K562 (cell line): ENCODE results near the gene FKBP2. TPM values are rescaled to one million over a fixed set of nuclear protein-coding genes. Genes with fewer than 3 reads are reported as not detected.

Experiments used
- ARID2 ChIP-seq: fragments of 450-650 bp; IDR thresholded peaks from 2 replicates; pipeline ENCODE4 v1.6.1; 2017; ENCODE audit warnings: antibody characterized with exemption, mild to moderate bottlenecking
- FOXK2 ChIP-seq, 2 experiments: fragments of 450-650 bp; IDR thresholded peaks in 1 of 2; conservative IDR thresholded peaks in 1 of 2; 2 replicates each; pipeline ENCODE4 v1.6.1; 2016; ENCODE audit warnings: low read depth in 2 of 2, mild to moderate bottlenecking in 1 of 2
- GABPB1 ChIP-seq: sonication (generic); formaldehyde crosslinking; IDR thresholded peaks from 2 replicates; pipeline ENCODE4 v1.8.0; 2022; ENCODE audit warnings: mild to moderate bottlenecking, missing genetic modification reagents
- GATAD2B ChIP-seq: fragments of 450-650 bp; IDR thresholded peaks from 2 replicates; pipeline ENCODE4 v1.6.1; 2017; ENCODE audit warnings: mild to moderate bottlenecking, borderline replicate concordance
- MED1 ChIP-seq: sonication (generic); formaldehyde crosslinking; IDR thresholded peaks from 2 replicates; pipeline ENCODE4 v1.8.1; 2023; ENCODE audit warnings: missing genetic modification reagents, borderline replicate concordance
- MXI1 ChIP-seq: IDR thresholded peaks from 2 replicates; pipeline ENCODE4 v1.6.1; 2011; ENCODE audit warnings: low read depth, mild to moderate bottlenecking, improper control_type of control experiment, low read length
- NEUROD1 ChIP-seq: fragments of 150-350 bp; IDR thresholded peaks from 2 replicates; pipeline ENCODE4 v1.6.1; 2014; ENCODE audit warnings: borderline replicate concordance, low read length, low read depth; ENCODE audit not compliant: partially characterized antibody
- NR2C1 ChIP-seq, 2 experiments: fragments of 450-650 bp; IDR thresholded peaks; 2 replicates each; pipeline ENCODE4 v1.6.1; 2017; ENCODE audit warnings: mild to moderate bottlenecking in 2 of 2, antibody characterized with exemption in 1 of 2, inconsistent platforms in 1 of 2, missing compliant biosample characterization in 1 of 2, missing genetic modification characterization in 1 of 2
- PHF21A ChIP-seq: fragments of 450-650 bp; IDR thresholded peaks from 2 replicates; pipeline ENCODE4 v1.6.1; 2017; ENCODE audit warnings: low read depth, borderline replicate concordance
- POU5F1 ChIP-seq: fragments of 150-350 bp; IDR thresholded peaks from 2 replicates; pipeline ENCODE4 v1.6.1; 2014; ENCODE audit warnings: borderline replicate concordance, low read length, low read depth, mild to moderate bottlenecking; ENCODE audit not compliant: partially characterized antibody
- ZFX ChIP-seq: sonication (generic); formaldehyde crosslinking; IDR thresholded peaks from 2 replicates; pipeline ENCODE4 v1.8.0; 2022; ENCODE audit warnings: mild to moderate bottlenecking, missing genetic modification reagents, moderate library complexity
- ZNF274 ChIP-seq: IDR thresholded peaks from 2 replicates; pipeline ENCODE4 v1.6.1; 2011; ENCODE audit warnings: low read depth, mild to moderate bottlenecking, low read length, moderate library complexity, borderline replicate concordance
- ZNF77 ChIP-seq: fragments of 250-450 bp; sonication (Bioruptor Pico); IDR thresholded peaks from 2 replicates; pipeline ENCODE4 v1.5.0; 2020
- ZNF79 ChIP-seq: fragments of 250-450 bp; sonication (Bioruptor Pico); IDR thresholded peaks from 2 replicates; pipeline ENCODE4 v1.4.0; 2020; ENCODE audit warnings: low read depth, mild to moderate bottlenecking, moderate library complexity
- polyA plus RNA-seq, 8 experiments: library from polyadenylated mRNA; depleted of rRNA in 4 of 8; stranded (reverse) in 5 of 8; unstranded in 3 of 8; fragments of >200 nt; fragmentation: Nextera tagmentation in 2 of 8; fragmentation: Illumina TruSeq in 1 of 8; extraction: Ambion mirVana in 2 of 8; extraction: Trizol in 1 of 8; gene quantifications; 2 replicates each; pipeline versions ENCODE4 v1.2.1 to v1.2.3, GENCODE V29; 2011 to 2014; ENCODE audit warnings: inconsistent platforms in 1 of 8, missing spikeins in 1 of 8
- total RNA-seq, 7 experiments: library from RNA; depleted of rRNA in 6 of 7; stranded (reverse); fragments of >200 nt in 6 of 7; fragmentation: Illumina TruSeq in 2 of 7; extraction: Trizol in 2 of 7; gene quantifications; 2 replicates each; pipeline versions ENCODE4 v1.2.1 to v1.2.3, GENCODE V29; 2011 to 2021; ENCODE audit warnings: low replicate concordance in 1 of 7
- TF ChIP-seq, protein P1 (sequence below), 2 experiments: fragments of 450-650 bp; formaldehyde crosslinking in 1 of 2; IDR thresholded peaks; 2 replicates each; pipeline versions ENCODE4 v1.4.0 to v1.6.1; 2014 to 2020; ENCODE audit warnings: mild to moderate bottlenecking in 2 of 2, borderline replicate concordance in 1 of 2, low read depth in 1 of 2
- TF ChIP-seq, protein P2 (sequence below): fragments of 450-650 bp; IDR thresholded peaks from 2 replicates; pipeline ENCODE4 v1.6.1; 2016; ENCODE audit warnings: mild to moderate bottlenecking

Gene FKBP2
- total and polyA plus RNA-seq, 9 of the 15 experiments (the other 6 are each of a cell fraction or from before 2014, with no cell fraction given) = 3.5 to 151 (median 58.1) TPM

DNA sequence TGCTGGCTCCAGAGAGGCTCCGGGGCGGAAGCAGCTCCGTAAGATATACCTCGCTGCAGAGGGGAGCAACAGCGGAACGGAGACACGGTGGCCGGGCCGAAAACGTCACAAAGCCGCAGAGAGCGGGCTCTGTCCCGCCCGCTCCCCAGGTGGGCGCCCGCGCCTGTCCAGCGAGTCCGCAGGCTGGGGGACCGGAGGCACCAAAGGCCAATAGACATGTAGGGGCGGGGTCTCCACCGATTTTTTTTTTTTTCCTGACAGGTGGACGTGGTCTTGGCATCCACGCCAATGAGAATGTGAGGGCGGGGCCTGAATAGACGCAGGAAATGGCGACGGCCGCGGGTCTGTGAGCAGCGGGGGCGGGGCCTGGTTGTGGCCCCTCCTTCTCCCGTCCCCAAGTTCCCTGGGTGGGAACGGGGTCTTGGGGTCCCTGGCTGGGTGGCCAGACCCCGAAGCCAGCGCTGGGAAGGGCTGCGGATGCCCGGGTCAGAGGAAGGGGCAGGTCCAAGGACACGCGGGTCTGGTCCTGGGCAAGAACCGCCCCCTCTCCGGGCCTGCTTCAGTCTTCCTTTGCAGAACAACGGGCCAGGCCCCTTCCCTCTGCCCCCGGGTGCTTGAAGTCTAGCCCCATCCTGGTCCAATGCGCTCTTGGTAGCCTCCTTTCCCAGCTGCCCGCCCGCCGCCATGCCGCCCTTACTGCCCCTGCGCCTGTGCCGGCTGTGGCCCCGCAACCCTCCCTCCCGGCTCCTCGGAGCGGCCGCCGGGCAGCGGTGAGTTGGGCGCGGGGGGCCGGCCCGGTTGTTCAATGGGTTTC, 10.5 kb upstream of the FKBP2 start, which contains the start of gene DNAJC4 (continued):
- TF ChIP-seq POU5F1 = peak; percentile 35
- peak; percentile 20; the same call in 1 of the 2 replicates for TF ChIP-seq ZNF274
- TF ChIP-seq, protein P1, sequence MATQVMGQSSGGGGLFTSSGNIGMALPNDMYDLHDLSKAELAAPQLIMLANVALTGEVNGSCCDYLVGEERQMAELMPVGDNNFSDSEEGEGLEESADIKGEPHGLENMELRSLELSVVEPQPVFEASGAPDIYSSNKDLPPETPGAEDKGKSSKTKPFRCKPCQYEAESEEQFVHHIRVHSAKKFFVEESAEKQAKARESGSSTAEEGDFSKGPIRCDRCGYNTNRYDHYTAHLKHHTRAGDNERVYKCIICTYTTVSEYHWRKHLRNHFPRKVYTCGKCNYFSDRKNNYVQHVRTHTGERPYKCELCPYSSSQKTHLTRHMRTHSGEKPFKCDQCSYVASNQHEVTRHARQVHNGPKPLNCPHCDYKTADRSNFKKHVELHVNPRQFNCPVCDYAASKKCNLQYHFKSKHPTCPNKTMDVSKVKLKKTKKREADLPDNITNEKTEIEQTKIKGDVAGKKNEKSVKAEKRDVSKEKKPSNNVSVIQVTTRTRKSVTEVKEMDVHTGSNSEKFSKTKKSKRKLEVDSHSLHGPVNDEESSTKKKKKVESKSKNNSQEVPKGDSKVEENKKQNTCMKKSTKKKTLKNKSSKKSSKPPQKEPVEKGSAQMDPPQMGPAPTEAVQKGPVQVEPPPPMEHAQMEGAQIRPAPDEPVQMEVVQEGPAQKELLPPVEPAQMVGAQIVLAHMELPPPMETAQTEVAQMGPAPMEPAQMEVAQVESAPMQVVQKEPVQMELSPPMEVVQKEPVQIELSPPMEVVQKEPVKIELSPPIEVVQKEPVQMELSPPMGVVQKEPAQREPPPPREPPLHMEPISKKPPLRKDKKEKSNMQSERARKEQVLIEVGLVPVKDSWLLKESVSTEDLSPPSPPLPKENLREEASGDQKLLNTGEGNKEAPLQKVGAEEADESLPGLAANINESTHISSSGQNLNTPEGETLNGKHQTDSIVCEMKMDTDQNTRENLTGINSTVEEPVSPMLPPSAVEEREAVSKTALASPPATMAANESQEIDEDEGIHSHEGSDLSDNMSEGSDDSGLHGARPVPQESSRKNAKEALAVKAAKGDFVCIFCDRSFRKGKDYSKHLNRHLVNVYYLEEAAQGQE (IDR thresholded peaks at IDR 0.05; ENCODE audit: borderline replicate concordance) = no peak
- TF ChIP-seq, protein P1 (CRISPR knock-in tag; IDR thresholded peaks at IDR 0.05; ENCODE audit: low read depth) = peak; percentile 56; the same call in 1 of the 2 replicates
- no peak for TF ChIP-seq ZNF79 (CRISPR knock-in tag)
- no peak for TF ChIP-seq ARID2
- TF ChIP-seq ZNF77 (CRISPR knock-in tag) = no peak
- TF ChIP-seq ZFX (CRISPR knock-in tag) = peak; percentile 89
- peak; percentile 71 for TF ChIP-seq GABPB1 (CRISPR knock-in tag)
- TF ChIP-seq FOXK2 (conservative IDR thresholded peaks at IDR 0.05 in 1 of 2, IDR thresholded peaks at IDR 0.05 in 1 of 2; ENCODE audit: low read depth in 2 of 2) = peak in 1 of 2 experiments; percentile 32; a peak in 1 of 4 replicates
- no peak for TF ChIP-seq MED1 (CRISPR knock-in tag)
- TF ChIP-seq GATAD2B = no peak
- TF ChIP-seq NEUROD1 = peak; percentile 9
- no peak; the same call in 1 of the 2 replicates for TF ChIP-seq MXI1
- TF ChIP-seq PHF21A = 0 out of 2 replicates have a peak, but pooled peaks have one; percentile 27
- TF ChIP-seq, protein P2, sequence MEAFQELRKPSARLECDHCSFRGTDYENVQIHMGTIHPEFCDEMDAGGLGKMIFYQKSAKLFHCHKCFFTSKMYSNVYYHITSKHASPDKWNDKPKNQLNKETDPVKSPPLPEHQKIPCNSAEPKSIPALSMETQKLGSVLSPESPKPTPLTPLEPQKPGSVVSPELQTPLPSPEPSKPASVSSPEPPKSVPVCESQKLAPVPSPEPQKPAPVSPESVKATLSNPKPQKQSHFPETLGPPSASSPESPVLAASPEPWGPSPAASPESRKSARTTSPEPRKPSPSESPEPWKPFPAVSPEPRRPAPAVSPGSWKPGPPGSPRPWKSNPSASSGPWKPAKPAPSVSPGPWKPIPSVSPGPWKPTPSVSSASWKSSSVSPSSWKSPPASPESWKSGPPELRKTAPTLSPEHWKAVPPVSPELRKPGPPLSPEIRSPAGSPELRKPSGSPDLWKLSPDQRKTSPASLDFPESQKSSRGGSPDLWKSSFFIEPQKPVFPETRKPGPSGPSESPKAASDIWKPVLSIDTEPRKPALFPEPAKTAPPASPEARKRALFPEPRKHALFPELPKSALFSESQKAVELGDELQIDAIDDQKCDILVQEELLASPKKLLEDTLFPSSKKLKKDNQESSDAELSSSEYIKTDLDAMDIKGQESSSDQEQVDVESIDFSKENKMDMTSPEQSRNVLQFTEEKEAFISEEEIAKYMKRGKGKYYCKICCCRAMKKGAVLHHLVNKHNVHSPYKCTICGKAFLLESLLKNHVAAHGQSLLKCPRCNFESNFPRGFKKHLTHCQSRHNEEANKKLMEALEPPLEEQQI = no peak
- no peak for TF ChIP-seq NR2C1 (IDR thresholded peaks at IDR 0.05)
- no peak for TF ChIP-seq NR2C1 (tag; IDR thresholded peaks at IDR 0.05)
